Upper lobe of left lung (tissue), 6 donors: ENCODE data around the gene KRI1. TPM values are rescaled to one million over a fixed set of nuclear protein-coding genes. Genes with fewer than 3 reads are reported as not detected.

Experiments
- ATAC-seq, 2 donors: fragments of 200-7000 bp; cut with Tn5 transposase; one replicate each; pipeline ENCODE4 v1.9.1; 2022; ENCODE audit warnings: mild to moderate bottlenecking in 2 of 2, moderate library complexity in 2 of 2; ENCODE audit not compliant: low FRiP score in 2 of 2
- DNase-seq, 2 donors: peaks; one replicate each; pipeline ENCODE4 v3.0.0-alpha.2; 2019 to 2020
- H3K27ac ChIP-seq, 4 donors: fragments of 200-600 bp; sonication (generic); one replicate each; pipeline ENCODE4 v1.5.1; 2016 to 2019
- H3K27me3 ChIP-seq, 4 donors: fragments of 200-600 bp; sonication (generic); one replicate each; pipeline ENCODE4 v1.5.1; 2017 to 2019
- H3K36me3 ChIP-seq, 4 donors: fragments of 200-600 bp; sonication (generic); one replicate each; pipeline ENCODE4 v1.5.1; 2016 to 2019
- H3K4me1 ChIP-seq, 4 donors: fragments of 200-600 bp; sonication (generic); one replicate each; pipeline ENCODE4 v1.5.1; 2018 to 2019
- H3K4me3 ChIP-seq, 4 donors: fragments of 200-600 bp; sonication (generic); one replicate each; pipeline ENCODE4 v1.5.1; 2017 to 2019; ENCODE audit warnings: mild to moderate bottlenecking in 2 of 4, moderate library complexity in 1 of 4
- H3K9me3 ChIP-seq, 4 donors: fragments of 200-600 bp; sonication (generic); one replicate each; pipeline ENCODE4 v1.5.1; 2018 to 2019
- CTCF ChIP-seq, 6 experiments: fragments of 450-650 bp in 4 of 6; fragments of 200-600 bp in 2 of 6; sonication (generic) in 2 of 6; IDR thresholded peaks; one replicate each; pipeline ENCODE4 v1.5.1; 2016 to 2019; ENCODE audit warnings: antibody characterized with exemption in 6 of 6
- EP300 ChIP-seq, 4 donors: sonication (generic); formaldehyde crosslinking; IDR thresholded peaks; one replicate each; pipeline ENCODE4 v1.5.1; 2017; ENCODE audit warnings: antibody characterized with exemption in 4 of 4, control low read depth in 2 of 4
- POLR2A ChIP-seq, 4 donors: fragments of 450-650 bp; IDR thresholded peaks; one replicate each; pipeline ENCODE4 v1.5.1; 2016 to 2017; ENCODE audit warnings: antibody characterized with exemption in 4 of 4, mild to moderate bottlenecking in 2 of 4
- POLR2AphosphoS5 ChIP-seq, 2 donors: sonication (generic); formaldehyde crosslinking; IDR thresholded peaks; one replicate each; pipeline ENCODE4 v1.5.1; 2017; ENCODE audit warnings: antibody characterized with exemption in 2 of 2
- WGBS, 2 donors: methylation state at CpG; one replicate each; pipeline ENCODE4 v1.1.5; 2017 to 2018; 5-methylcytosine and 5-hydroxymethylcytosine counted together
- total RNA-seq, 6 donors: library from RNA; depleted of rRNA in 4 of 6; stranded (reverse); fragments of >200 nt in 4 of 6; gene quantifications; one replicate each; pipeline versions ENCODE4 v1.1.0 to v1.2.1, GENCODE V29; 2016 to 2021
- donor health status: DM: no; HTN: no; CAD: no; lungs with moderate emphysema.
- donor health status: DM: no; HTN: yes; CAD: no; lungs with severe emphysema.

KRI1 gene
- total RNA-seq, 6 donors from 2014 or later, result 13.1 to 74.4 (median 24.5) TPM

DNA sequence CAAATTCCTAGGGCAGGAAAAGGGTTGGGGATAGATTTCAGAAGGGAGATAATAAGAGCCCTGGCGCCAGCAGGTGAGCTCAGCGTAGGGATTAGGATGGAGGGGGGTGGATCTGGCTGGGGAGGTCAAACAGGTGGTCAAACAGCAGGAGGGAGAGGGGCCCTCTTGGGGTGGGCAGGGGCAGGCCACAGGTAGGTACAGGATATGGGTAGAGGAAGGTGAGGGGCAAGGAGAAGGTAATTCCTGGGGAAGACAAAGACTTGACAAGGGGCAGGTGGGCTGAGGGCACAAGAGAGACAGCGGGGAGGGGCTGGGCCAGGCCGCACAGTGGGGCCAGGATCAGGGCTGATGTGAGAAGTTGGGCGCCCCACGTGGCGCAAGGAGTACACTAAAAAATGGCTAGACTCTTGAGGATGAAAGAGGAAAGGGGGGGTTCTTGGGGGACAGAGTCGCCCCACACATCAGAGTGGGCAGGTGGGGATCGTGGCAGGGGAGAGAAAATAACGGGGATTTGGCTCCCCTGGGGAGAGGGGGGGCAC lies 713 bp downstream of the KRI1 start:
- ATAC-seq, result peak in 1 of 2 donors; percentile 18
- Histone ChIP-seq H3K36me3 (peaks cover 2 to 20% (median 12%) of the 10 kb centered on the region in 4 donors), H3K4me3 (peak overlapping the region; percentile 69 to 96 (median 86)), H3K9me3 (no peaks in the 10 kb centered on the region), H3K27ac (peak overlapping the region; percentile 84 to 95 (median 92)), H3K27me3 (no peaks in the 10 kb centered on the region), H3K4me1 (peaks cover 33 to 42% (median 40%) of the 10 kb centered on the region in 4 donors)
- TF ChIP-seq CTCF (IDR thresholded peaks at IDR 0.05) (no peak), EP300 (IDR thresholded peaks at IDR 0.05) (no peak), POLR2AphosphoS5 (IDR thresholded peaks at IDR 0.05) (no peak), POLR2A (IDR thresholded peaks at IDR 0.05) (no peak)
- WGBS, 2 donors, result 16 to 18% methylated on average over 10 of the region's 10 CpGs
- peak; percentile 45 to 76 for DNase-seq

GRCh38 chr19:10562609-10563008 lies 3.2 kb downstream of the KRI1 start:
- WGBS, 2 donors, result 92 to 95% methylated on average over 5 of the region's 5 CpGs
- H3K4me1 ChIP-seq, result peaks cover 23 to 26% (median 25%) of the 10 kb centered on the region in 4 donors
- no peaks in the 10 kb centered on the region for H3K9me3 ChIP-seq
- H3K36me3 ChIP-seq, result peaks cover 21 to 44% (median 35%) of the 10 kb centered on the region in 4 donors
- ATAC-seq (no peak), DNase-seq (no peak)
- no peaks in the 10 kb centered on the region for H3K27me3 ChIP-seq
- H3K4me3 ChIP-seq, result no peak overlapping the region
- no peak overlapping the region for H3K27ac ChIP-seq
- TF ChIP-seq CTCF (IDR thresholded peaks at IDR 0.05) (no peak), EP300 (IDR thresholded peaks at IDR 0.05) (no peak), POLR2A (IDR thresholded peaks at IDR 0.05) (no peak), POLR2AphosphoS5 (IDR thresholded peaks at IDR 0.05) (no peak)

- Histone ChIP-seq H3K4me3 (no peak overlapping the region), H3K4me1 (peaks cover 7 to 9% (median 7%) of the 10 kb centered on the region in 4 donors), H3K9me3 (no peaks in the 10 kb centered on the region), H3K27me3 (no peaks in the 10 kb centered on the region), H3K27ac (no peak overlapping the region), H3K36me3 (peaks cover 30 to 64% (median 57%) of the 10 kb centered on the region in 4 donors)
- whole genome bisulfite sequencing, 2 donors, result 91 to 92% methylated on average over 7 of the region's 7 CpGs
- DNase-seq (no peak), ATAC-seq (no peak)
- TF ChIP-seq EP300 (IDR thresholded peaks at IDR 0.05) (no peak), POLR2AphosphoS5 (IDR thresholded peaks at IDR 0.05) (no peak), CTCF (IDR thresholded peaks at IDR 0.05) (no peak), POLR2A (IDR thresholded peaks at IDR 0.05) (no peak)
Measured at GRCh38 chr19:10560154-10560553, 5.7 kb downstream of the KRI1 start.

GRCh38 chr19:10557603-10558197 lies 8.1 kb downstream of the KRI1 start:
- WGBS, 2 donors, result 93 to 97% methylated on average over 32 to 33 of the region's 33 CpGs
- H3K27me3 ChIP-seq, result no peaks in the 10 kb centered on the region
- H3K27ac ChIP-seq, result no peak overlapping the region
- no peak for TF ChIP-seq POLR2A (IDR thresholded peaks at IDR 0.05)
- DNase-seq, result peak in 1 of 2 donors; percentile 83
- ATAC-seq, result no peak
- no peak overlapping the region for H3K4me3 ChIP-seq
- no peaks in the 10 kb centered on the region for H3K9me3 ChIP-seq
- no peaks in the 10 kb centered on the region for H3K4me1 ChIP-seq
- H3K36me3 ChIP-seq, result peaks cover 32 to 89% (median 80%) of the 10 kb centered on the region in 4 donors

- ATAC-seq, result no peak
- H3K9me3 ChIP-seq, result no peaks in the 10 kb centered on the region
- peaks cover 34 to 100% (median 89%) of the 10 kb centered on the region in 4 donors for H3K36me3 ChIP-seq
- H3K4me3 ChIP-seq, result no peak overlapping the region
- H3K4me1 ChIP-seq, result no peaks in the 10 kb centered on the region
- H3K27ac ChIP-seq, result no peak overlapping the region
- TF ChIP-seq CTCF (IDR thresholded peaks at IDR 0.05) (peak in 1 of 6 experiments; percentile 2), EP300 (IDR thresholded peaks at IDR 0.05) (no peak)
- no peaks in the 10 kb centered on the region for H3K27me3 ChIP-seq
- DNase-seq, result no peak
- WGBS, 2 donors, result 55 to 72% methylated on average over 7 of the region's 7 CpGs
Measured at GRCh38 chr19:10555610-10555973, 10.2 kb downstream of the KRI1 start.
